ENCODE data around the gene BEST1. TPM values are rescaled to one million over a fixed set of nuclear protein-coding genes. Genes with fewer than 3 reads are reported as not detected.

The BEST1 gene
- total RNA-seq, 2 experiments from 2014 or later: 0.14 to 0.25 TPM

DNA sequence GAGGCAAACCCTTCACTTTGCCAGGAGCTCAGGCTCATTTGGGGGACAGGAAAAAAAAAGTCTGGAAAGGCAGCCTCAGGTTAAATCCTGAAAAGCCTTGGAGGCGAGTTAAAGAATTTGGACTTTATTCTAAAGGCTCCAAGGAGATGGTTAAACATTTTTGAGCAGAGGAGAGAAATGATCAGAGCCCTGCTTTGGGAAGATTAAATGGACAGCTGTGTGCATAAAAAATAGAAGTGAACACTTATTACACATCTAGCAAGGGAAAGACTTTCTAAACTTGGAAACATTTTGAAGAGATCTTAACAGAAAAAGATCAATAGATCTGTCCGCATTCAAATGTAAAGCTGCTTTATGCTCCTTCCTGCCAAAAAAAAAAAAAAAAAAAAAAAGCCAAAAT lies 24.4 kb upstream of the BEST1 start:
- H3K36me3 ChIP-seq (ENCODE audit: insufficient read depth, low read length): no peaks in the 10 kb centered on the region
- H3K27me3 ChIP-seq (ENCODE audit: control insufficient read depth in 1 of 2, insufficient read depth in 2 of 2, low read length in 2 of 2): peaks cover 0 to 4% of the 10 kb centered on the region in 2 experiments
- CTCF ChIA-PET: interaction anchor here (0.7 to 1.5 kb wide), 2 partner anchors 12 to 158 kb away, joined by 3 read pairs; no protein-coding TSS in a partner anchor
- DNase-seq (no peak), ATAC-seq (ENCODE audit: poor library complexity) (no peak)
- Mint-ChIP-seq H3K4me1 (ENCODE audit: low read depth) (no peaks in the 10 kb centered on the region), H3K9me3 (no peaks in the 10 kb centered on the region), H3K36me3 (ENCODE audit: low read depth) (no peaks in the 10 kb centered on the region), H3K4me3 (no peak overlapping the region), H3K27ac (no peak overlapping the region), H3K27me3 (peaks cover 25% of the 10 kb centered on the region)
- no peak overlapping the region for H3K27ac ChIP-seq (ENCODE audit: low read depth in 1 of 2, low read length in 2 of 2)
- H3K4me1 ChIP-seq (ENCODE audit: insufficient read depth, low read length): no peaks in the 10 kb centered on the region
- TF ChIP-seq, protein P1, sequence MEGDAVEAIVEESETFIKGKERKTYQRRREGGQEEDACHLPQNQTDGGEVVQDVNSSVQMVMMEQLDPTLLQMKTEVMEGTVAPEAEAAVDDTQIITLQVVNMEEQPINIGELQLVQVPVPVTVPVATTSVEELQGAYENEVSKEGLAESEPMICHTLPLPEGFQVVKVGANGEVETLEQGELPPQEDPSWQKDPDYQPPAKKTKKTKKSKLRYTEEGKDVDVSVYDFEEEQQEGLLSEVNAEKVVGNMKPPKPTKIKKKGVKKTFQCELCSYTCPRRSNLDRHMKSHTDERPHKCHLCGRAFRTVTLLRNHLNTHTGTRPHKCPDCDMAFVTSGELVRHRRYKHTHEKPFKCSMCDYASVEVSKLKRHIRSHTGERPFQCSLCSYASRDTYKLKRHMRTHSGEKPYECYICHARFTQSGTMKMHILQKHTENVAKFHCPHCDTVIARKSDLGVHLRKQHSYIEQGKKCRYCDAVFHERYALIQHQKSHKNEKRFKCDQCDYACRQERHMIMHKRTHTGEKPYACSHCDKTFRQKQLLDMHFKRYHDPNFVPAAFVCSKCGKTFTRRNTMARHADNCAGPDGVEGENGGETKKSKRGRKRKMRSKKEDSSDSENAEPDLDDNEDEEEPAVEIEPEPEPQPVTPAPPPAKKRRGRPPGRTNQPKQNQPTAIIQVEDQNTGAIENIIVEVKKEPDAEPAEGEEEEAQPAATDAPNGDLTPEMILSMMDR (IDR thresholded peaks at IDR 0.05): no peak
- no peak overlapping the region for H3K4me3 ChIP-seq (ENCODE audit: low read length)
- intact Hi-C loops (cut with DNase I, micrococcal nuclease): no loop called here
- POLR2A ChIA-PET: no interaction called here
- H3K9me3 ChIP-seq (ENCODE audit: control insufficient read depth in 1 of 2, insufficient read depth in 1 of 2, low read length in 2 of 2): no peaks in the 10 kb centered on the region

DNA sequence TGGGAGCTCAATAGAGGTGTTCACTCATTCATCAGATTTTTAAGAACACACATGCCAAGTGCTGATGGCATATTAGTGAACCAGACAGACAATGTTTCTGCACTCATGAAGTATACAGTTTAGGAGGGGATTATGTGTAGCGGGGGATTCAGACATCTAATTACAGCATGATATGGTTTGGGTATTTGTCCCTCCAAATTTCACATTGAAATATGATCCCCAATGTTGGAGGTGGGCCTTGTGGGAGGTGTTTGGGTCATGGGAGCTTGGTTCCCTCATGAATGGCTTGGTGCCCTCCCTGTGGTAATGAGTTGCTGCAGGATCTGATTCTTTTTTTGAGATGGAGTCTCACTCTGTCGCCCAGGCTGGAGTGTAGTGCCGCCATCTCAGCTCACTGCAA lies 23.9 kb upstream of the BEST1 start:
- H3K27ac Mint-ChIP-seq: no peak overlapping the region

DNA sequence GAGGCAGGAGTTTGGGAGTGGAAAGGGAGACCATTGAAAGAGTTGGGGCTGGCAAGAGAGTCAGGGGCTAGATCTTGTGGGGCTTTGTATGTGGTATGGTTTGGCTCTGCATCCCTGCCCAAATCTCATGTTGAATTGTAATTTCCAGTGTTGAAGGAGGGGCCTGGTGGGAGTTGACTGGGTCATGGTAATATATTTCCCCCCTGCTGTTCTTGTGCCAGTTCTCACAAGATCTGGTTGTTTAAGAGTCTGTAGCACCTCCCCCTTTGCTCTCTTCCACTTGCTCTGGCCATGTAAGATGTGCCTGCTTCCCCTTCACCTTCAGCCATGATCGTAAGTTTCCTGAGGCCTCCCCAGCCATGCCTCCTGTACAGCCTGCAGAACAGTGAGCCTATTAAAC lies 22.6 kb upstream of the BEST1 start:
- Mint-ChIP-seq H3K9me3 (no peaks in the 10 kb centered on the region), H3K27ac (no peak overlapping the region), H3K4me1 (ENCODE audit: low read depth) (no peaks in the 10 kb centered on the region), H3K4me3 (no peak overlapping the region), H3K36me3 (ENCODE audit: low read depth) (no peaks in the 10 kb centered on the region), H3K27me3 (peaks cover 25% of the 10 kb centered on the region)
- ChIA-PET POLR2A (no interaction called here), CTCF (interaction anchor here (0.6 kb wide), 1 partner anchor 154 kb away, joined by 3 read pairs; no protein-coding TSS in a partner anchor)
- Histone ChIP-seq H3K36me3 (ENCODE audit: insufficient read depth, low read length) (no peaks in the 10 kb centered on the region), H3K27me3 (ENCODE audit: control insufficient read depth in 1 of 2, insufficient read depth in 2 of 2, low read length in 2 of 2) (no peaks in the 10 kb centered on the region), H3K27ac (ENCODE audit: low read depth in 1 of 2, low read length in 2 of 2) (no peak overlapping the region), H3K4me3 (ENCODE audit: low read length) (no peak overlapping the region), H3K4me1 (ENCODE audit: insufficient read depth, low read length) (no peaks in the 10 kb centered on the region), H3K9me3 (ENCODE audit: control insufficient read depth in 1 of 2, insufficient read depth in 1 of 2, low read length in 2 of 2) (no peaks in the 10 kb centered on the region)
- TF ChIP-seq, protein P1 (IDR thresholded peaks at IDR 0.05): no peak
- DNase-seq (no peak), ATAC-seq (ENCODE audit: poor library complexity) (no peak)
- intact Hi-C loops (cut with DNase I, micrococcal nuclease): no loop called here

More for the DNA sequence above, 23.9 kb upstream of the BEST1 start:
- intact Hi-C loops (cut with DNase I, micrococcal nuclease): no loop called here
- Mint-ChIP-seq H3K36me3 (ENCODE audit: low read depth) (no peaks in the 10 kb centered on the region), H3K9me3 (no peaks in the 10 kb centered on the region), H3K27me3 (peaks cover 26% of the 10 kb centered on the region), H3K4me3 (no peak overlapping the region), H3K4me1 (ENCODE audit: low read depth) (no peaks in the 10 kb centered on the region)
- POLR2A ChIA-PET: no interaction called here
- no peaks in the 10 kb centered on the region for H3K4me1 ChIP-seq (ENCODE audit: insufficient read depth, low read length)
- TF ChIP-seq, protein P1 (IDR thresholded peaks at IDR 0.05): no peak
- ATAC-seq (ENCODE audit: poor library complexity) (no peak), DNase-seq (no peak)
- CTCF ChIA-PET: interaction anchor here (0.7 to 1.5 kb wide), 2 partner anchors 13 to 157 kb away, joined by 3 read pairs; no protein-coding TSS in a partner anchor
- H3K9me3 ChIP-seq (ENCODE audit: control insufficient read depth in 1 of 2, insufficient read depth in 1 of 2, low read length in 2 of 2): no peaks in the 10 kb centered on the region
- H3K27me3 ChIP-seq (ENCODE audit: control insufficient read depth in 1 of 2, insufficient read depth in 2 of 2, low read length in 2 of 2): peaks cover 0 to under 1% of the 10 kb centered on the region in 2 experiments
- no peak overlapping the region for H3K27ac ChIP-seq (ENCODE audit: low read depth in 1 of 2, low read length in 2 of 2)
- H3K36me3 ChIP-seq (ENCODE audit: insufficient read depth, low read length): no peaks in the 10 kb centered on the region
- no peak overlapping the region for H3K4me3 ChIP-seq (ENCODE audit: low read length)
